Measurements from ENCODE around the gene CFAP70.
"Not testable (repeated sequence)": the region's sequence is repeated elsewhere in the genome, so short reads cannot be mapped to it uniquely, and the experiment has no call there.

Gene CFAP70

GRCh38 chr10:73358331-73359279 lies at the start of gene CFAP70:
TSS of gene CFAP70 (minus strand) at chr10:73358864. CDS start at chr10:73354796, 4,068 bp downstream.
- DNase-seq (ENCODE audit: low read depth in 2 of 2): peak; percentile 83 to 86

GRCh38 chr10:73408061-73408460 lies 49.4 kb upstream of the CFAP70 start:
- DNase-seq (ENCODE audit: low read depth in 2 of 2): no peak

DNA sequence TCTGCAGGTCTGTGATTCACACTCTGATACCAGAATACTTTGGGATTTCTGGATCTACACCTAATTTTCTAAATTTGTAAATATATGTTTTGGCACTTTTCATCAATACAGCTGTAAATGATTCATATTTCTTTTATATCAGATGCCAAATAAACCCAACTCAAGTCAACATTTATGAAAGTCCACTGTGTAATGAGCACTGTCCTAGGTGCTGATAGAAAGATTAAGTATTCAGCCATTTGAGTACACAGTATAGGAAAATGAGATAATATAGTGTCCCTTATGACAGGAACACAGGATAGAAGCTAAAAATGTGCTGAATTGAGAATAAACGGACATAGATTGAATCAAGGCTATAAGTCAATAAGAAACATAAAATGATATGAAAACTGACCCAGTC lies 48.8 kb upstream of the CFAP70 start:
- DNase-seq (ENCODE audit: low read depth in 2 of 2): no peak

- no peak for DNase-seq (ENCODE audit: low read depth in 2 of 2)
Observed at GRCh38 chr10:73406846-73407245, 48.2 kb upstream of the CFAP70 start.

- DNase-seq (ENCODE audit: low read depth in 2 of 2): no peak
Observed at GRCh38 chr10:73405556-73405955, 46.9 kb upstream of the CFAP70 start.

DNA sequence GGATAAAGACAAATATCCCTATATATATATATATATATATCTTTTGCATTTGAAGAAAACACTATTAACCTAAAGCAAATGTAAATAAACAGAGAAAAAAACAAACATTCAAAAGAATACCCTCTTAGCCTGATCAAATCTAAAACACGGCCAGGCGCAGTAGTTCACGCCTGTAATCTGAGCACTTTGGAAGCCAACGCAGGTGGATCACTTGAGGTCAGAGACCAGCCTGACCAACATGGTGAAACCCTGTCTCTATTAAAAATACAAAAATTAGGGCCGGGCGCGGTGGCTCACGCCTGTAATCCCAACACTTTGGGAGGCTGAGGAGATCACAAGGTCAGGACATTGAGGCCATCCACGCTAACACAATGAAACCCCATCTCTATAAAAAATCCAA lies 46.0 kb upstream of the CFAP70 start:
- no peak for DNase-seq (ENCODE audit: low read depth in 2 of 2)

DNA sequence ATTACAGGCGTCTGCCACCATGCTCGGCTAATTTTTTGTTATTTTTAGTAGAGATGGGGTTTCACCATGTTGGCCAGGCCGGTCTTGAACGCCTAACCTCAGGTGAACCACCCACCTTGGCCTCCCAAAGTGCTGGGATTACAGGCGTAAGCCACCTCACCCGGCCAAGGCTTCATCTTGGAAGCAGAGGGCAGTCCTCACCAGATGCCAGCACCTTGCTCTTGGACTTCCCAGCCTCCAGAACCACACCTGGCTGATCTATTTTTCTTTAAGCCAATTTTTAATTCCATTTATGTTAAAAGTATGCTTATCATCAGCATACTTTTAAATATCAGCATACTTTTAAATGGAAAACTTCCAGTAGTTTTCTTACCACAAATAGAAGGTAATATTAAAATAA lies 43.0 kb upstream of the CFAP70 start:
- DNase-seq (ENCODE audit: low read depth in 2 of 2): no peak

DNA sequence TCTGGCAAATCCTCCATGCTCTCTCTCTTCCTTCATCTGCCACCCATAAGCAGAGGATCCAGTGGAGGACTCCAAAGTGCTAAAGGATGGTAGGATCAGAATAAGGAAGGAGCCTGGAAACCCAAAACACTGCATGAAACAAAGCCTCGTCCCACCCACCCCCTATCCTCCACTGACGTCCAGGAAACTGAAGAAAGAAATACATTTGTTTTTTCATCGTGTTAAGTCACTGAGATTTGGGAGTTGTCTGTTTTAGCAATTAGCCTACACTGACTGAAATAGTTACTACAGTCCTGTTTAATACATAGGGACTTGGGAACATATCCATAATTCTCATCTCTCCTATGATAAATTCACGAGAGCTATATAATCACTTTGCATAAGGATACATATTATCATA lies 40.4 kb upstream of the CFAP70 start:
- DNase-seq (ENCODE audit: low read depth in 2 of 2): no peak

GRCh38 chr10:73398024-73398423 lies 39.4 kb upstream of the CFAP70 start:
- no peak for DNase-seq (ENCODE audit: low read depth in 2 of 2)

GRCh38 chr10:73394325-73394724 lies 35.7 kb upstream of the CFAP70 start:
- not testable (repeated sequence) for DNase-seq (ENCODE audit: low read depth in 2 of 2)

- no peak for DNase-seq (ENCODE audit: low read depth in 2 of 2)
Observed at GRCh38 chr10:73388228-73388627, 29.6 kb upstream of the CFAP70 start.

DNA sequence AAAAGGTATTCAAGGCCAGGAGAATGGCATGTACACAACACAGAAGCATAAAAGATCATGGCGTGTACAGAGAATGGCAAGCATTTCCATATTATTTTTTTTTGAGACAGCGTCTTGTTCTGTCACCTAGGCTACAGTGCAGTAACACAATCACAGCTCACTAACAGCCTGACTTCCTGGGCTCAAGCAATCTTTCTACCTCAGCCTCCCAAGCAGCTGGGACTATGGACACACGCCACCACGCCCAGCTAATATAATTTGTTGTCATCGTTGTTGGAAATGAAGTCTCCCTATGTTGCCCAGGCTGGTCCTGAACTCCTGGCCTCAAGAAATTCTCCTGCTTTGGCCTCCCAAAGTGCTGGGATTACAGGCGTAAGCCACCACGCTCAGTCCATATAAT lies 27.9 kb upstream of the CFAP70 start:
- DNase-seq (ENCODE audit: low read depth in 2 of 2): no peak

DNA sequence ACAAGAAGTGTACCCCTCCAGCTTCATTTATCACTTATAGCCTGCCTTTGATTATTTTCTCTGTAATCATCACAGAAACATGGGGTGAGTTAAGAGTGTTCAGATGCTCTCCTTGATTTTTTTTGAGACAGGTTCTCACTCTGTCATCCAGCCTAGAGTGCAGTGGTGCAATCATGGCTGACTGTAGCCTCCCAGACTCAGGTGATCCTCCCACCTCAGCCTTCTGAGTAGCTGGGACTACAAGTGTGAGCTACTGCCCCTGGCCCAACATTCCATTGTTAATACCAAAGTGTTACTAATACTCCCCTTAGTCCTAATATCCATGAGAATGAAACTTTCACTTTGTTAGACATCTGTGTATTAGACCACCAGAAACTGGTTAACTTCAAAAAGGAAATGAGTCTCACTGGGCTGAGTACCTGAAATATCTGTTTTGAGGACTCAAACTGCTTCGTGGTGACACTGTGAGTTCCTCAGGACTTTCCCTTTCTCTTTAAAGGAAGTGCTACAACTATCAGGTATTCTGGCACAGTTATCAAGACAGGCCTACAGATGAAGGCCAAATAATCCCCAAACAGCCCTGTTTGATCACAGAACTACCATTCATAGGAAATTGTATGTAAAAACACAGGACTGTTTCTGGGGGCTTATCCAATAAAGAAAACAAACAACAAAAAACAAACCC lies 20.5 kb upstream of the CFAP70 start:
- DNase-seq (ENCODE audit: low read depth in 2 of 2): no peak

DNA sequence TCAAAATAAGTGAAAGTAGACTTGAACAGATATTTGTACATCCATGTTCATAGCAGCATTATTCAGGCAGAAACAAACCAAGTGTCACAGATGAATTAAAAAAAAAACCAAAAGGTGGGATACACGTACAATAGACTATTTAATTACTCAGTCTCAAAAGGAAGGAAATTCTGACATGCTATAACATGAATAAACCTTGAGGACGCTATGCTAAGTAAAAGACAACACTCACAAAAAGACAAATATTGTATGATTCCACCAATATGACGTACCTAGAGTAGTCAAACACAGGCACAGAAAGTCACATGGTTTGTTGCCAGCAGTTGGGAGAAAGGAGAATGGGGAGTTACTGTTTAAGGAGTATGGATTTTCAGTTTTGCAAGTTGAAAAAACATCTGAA lies 18.0 kb upstream of the CFAP70 start:
- no peak for DNase-seq (ENCODE audit: low read depth in 2 of 2)

GRCh38 chr10:73368238-73368637 lies 9.6 kb upstream of the CFAP70 start:
- DNase-seq (ENCODE audit: low read depth in 2 of 2): no peak

DNA sequence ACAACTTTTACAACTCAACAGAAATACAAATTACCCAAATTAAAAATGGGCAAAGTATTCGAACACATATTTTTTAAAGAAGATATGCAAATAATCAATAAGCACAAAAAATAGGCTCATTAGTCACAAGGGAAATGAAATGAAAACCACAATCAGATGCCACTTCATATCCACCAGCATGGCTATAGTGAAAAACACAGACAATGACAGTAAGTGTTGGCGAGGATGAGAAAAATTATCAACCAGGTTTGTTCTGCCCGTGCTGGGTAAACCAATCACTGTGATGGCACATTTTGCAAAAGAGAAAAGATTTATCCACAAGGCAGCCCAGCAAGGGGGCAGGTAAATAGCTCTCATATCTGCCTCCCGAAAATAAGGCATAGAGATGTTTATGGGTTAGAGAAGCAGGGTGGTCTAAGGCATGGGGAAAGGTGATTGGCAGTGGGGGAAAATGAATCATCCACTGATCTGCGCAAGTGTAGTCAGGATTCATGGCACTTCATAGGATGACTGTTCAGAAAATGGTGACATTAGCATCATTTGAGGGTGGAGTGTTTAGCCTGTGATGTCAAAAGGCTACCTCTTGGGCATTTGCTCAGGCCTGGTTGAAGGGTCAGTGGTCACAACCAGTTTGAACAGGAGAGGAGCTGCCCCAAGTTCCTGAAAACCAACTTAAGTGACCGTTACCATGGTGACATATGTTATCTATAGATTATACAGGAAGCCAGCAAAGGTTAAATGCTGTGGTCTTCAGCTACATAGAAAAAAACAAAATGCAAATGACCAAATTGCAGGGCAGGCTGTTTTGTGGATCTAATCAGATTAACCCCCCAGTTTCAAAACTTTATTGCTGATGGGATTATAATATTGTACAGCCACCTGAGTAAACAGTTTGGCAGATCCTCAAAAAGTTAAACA lies 8.0 kb upstream of the CFAP70 start:
- no peak for DNase-seq (ENCODE audit: low read depth in 2 of 2)

DNA sequence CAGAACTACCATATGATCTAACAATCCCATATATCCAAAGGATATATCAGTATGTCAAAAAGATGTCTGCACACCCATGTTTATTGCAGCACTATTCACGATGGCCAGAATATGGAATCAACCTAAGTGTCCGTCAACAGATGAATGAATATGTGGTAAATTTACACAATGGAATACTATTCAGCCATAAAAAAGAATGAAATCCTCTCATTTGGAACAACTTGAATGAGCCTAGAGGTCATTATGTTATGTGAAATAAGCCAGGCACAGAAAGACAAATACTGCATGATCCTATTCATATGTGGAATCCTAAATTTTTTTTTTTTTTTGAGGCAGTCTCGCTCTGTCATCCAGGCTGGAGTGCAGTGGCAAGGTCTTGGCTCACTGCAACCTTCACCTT lies 6.3 kb upstream of the CFAP70 start:
- DNase-seq (ENCODE audit: low read depth in 2 of 2): no peak

- no peak for DNase-seq (ENCODE audit: low read depth in 2 of 2)
Observed at GRCh38 chr10:73359492-73359891, 828 bp upstream of the CFAP70 start.

GRCh38 chr10:73357821-73358220 lies 843 bp downstream of the CFAP70 start:
- DNase-seq (ENCODE audit: low read depth in 2 of 2): no peak

DNA sequence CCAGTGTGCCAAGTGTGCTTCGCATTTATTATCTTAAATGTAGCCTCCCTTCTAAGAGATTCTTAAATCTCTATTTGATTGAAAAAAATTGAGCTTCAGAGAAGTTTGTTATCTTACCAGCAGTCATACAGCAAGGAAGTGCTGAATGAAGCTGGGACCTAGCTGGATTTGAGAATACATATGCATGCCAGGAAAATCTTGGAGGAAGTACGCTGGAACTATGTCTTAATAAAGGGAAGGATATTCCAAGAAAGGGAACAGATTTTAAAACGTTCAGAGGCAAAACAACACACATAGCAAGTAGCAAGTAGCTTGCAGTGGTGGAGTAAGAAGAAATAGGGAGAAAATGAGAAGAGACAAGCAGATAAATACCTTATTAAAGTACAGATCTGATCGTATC lies 1.5 kb downstream of the CFAP70 start:
- DNase-seq (ENCODE audit: low read depth in 2 of 2): no peak

DNA sequence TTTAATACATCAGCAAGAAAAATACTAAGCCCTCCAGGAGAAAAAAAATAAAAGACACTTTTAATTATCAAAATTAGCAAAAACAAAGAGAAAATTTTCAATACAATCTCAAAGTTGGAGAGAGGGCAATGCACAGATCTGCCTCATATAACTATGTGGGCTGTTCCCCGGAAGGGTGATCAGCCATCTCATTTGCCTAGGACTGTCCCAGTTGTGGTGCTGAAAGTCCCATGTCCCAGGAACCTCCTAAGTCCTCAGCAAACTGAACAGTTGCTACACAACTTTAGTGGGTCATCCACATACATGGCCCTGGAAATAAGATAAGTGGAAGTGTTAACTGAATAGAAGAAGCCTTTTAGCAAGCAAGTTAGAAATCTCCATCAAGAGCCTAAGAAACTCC lies 14.4 kb downstream of the CFAP70 start:
- no peak for DNase-seq (ENCODE audit: low read depth in 2 of 2)

GRCh38 chr10:73340121-73340520 lies 18.5 kb downstream of the CFAP70 start:
- DNase-seq (ENCODE audit: low read depth in 2 of 2): no peak

All from stimulated activated CD8-positive, alpha-beta memory T cell treated with anti-CD3 and anti-CD28 coated beads, Interleukin-7, amount 100 ng/mL, for 4 hours (primary cell).